K562 treated with DMSO at 1 percent for 4 hours (cell line): Measurements from ENCODE around the gene BBS12. TPM values are rescaled to one million over a fixed set of nuclear protein-coding genes. Genes with fewer than 3 reads are reported as not detected.

Experiments used
- total RNA-seq: library from RNA; unstranded; fragments of 300-600 nt; gene quantifications from 2 replicates; pipeline ENCODE4 v1.2.3, GENCODE V29; 2022; ENCODE audit not compliant: insufficient read depth

The BBS12 gene
- total RNA-seq = 3.6 and 4.1 TPM in 2 replicates

DNA sequence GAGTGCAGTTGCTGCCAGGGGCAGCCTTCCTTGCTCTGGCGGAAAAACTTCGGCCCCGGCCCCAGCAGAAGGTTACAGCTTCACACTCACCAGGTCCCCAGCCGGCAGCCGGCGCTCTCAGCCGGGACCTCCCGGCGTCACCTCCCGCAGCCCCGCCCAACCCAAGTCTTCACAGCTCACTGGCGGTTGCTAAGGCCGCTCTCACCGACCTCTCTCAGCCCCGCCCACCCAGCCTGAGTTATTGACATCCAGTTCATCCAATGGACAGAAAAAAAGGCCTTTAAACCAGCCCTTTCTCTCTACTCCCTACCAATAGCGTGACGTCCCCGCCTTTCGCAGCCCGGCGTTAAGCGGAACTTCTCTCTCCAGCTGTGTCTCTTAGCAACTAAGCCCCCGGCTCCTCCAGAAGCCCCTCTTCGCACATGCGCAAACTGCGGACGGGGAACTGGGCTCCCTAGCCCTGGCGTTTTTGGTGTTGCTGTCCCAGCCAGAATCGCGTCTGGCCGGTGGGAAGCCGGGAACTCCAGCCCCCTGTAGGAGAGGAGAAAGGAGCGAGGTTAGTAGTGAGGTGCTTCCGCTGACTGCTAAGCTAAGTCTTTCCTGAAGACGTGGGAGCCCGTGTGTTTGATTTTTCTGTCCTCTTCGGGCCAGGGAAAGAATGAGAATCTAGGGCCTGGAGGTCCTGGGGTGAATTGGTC, at the start of gene BBS12:
Gene BBS12, plus strand, starts transcription at position 376 of the 698 bp plus-strand sequence. CDS start 9,189 bp downstream, outside the sequence.

Other genes starting within 250 kb of the BBS12 start
- not detected in 2 replicates for gene IL21, start 111.6 kb upstream of the BBS12 start, total RNA-seq
- 4.1 and 4.7 TPM in 2 replicates for gene FGF2, start 94.1 kb downstream of the BBS12 start, total RNA-seq
- gene NUDT6, start 189.9 kb downstream of the BBS12 start, total RNA-seq = 8.8 and 10.4 TPM in 2 replicates